ENCODE results near the gene ACTA1.

The ACTA1 gene

DNA sequence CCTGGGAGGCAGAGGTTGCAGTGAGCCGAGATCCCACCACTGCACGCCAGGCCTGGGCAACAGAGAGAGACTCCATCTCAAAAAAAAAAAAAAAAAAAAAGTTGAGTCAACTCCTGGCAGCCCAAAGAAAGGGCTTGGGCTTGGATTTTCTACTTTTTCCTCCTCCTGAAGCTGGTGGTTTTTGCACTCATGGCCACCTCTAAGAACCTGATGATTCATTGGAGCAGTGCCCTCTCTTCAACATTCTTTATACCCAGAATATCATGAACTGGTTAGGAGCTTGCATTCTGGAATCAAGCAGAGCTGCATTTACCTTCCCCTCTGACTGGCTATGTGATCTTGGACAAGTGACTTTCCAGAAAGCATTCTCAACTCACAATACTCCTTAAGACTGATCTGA lies 3.5 kb upstream of the ACTA1 start (continued):
- TF ChIP-seq, protein P1, sequence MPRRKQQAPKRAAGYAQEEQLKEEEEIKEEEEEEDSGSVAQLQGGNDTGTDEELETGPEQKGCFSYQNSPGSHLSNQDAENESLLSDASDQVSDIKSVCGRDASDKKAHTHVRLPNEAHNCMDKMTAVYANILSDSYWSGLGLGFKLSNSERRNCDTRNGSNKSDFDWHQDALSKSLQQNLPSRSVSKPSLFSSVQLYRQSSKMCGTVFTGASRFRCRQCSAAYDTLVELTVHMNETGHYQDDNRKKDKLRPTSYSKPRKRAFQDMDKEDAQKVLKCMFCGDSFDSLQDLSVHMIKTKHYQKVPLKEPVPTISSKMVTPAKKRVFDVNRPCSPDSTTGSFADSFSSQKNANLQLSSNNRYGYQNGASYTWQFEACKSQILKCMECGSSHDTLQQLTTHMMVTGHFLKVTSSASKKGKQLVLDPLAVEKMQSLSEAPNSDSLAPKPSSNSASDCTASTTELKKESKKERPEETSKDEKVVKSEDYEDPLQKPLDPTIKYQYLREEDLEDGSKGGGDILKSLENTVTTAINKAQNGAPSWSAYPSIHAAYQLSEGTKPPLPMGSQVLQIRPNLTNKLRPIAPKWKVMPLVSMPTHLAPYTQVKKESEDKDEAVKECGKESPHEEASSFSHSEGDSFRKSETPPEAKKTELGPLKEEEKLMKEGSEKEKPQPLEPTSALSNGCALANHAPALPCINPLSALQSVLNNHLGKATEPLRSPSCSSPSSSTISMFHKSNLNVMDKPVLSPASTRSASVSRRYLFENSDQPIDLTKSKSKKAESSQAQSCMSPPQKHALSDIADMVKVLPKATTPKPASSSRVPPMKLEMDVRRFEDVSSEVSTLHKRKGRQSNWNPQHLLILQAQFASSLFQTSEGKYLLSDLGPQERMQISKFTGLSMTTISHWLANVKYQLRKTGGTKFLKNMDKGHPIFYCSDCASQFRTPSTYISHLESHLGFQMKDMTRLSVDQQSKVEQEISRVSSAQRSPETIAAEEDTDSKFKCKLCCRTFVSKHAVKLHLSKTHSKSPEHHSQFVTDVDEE (CRISPR knock-in tag; IDR thresholded peaks at IDR 0.05) = no peak
- no peak for TF ChIP-seq ZFP30 (CRISPR knock-in tag; IDR thresholded peaks at IDR 0.05)
- TF ChIP-seq ISL1 (CRISPR knock-in tag; IDR thresholded peaks at IDR 0.05) = no peak
- TF ChIP-seq ARNTL (CRISPR knock-in tag; IDR thresholded peaks at IDR 0.05; ENCODE audit: borderline replicate concordance, low read depth) = no peak
- no peak for TF ChIP-seq RARB (CRISPR knock-in tag; IDR thresholded peaks at IDR 0.05)

DNA sequence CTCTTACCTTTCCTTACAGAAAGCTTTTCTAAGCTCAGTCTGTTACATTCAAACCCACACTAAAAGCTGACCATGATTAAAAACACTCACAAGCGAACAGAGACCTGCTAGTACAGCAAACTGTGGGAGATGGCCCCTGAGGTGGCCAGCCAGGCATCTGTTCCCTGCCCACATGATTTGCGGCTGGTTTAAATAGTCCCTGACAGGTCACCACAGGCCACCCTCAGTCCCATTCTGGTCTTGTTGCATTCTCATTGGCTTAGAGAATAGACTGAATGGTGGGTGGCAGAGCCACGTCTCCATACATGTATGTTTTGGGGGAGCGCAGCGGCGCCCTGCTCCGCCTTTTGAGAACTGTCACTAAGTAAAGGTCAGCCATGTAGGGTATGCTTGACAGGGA lies 2.3 kb upstream of the ACTA1 start:
- no peak; the same call in 2 of the 3 replicates for ATAC-seq
- TF ChIP-seq ZC3H10 (CRISPR knock-in tag; IDR thresholded peaks at IDR 0.05) (no peak), PPARA (CRISPR knock-in tag; IDR thresholded peaks at IDR 0.05; ENCODE audit: borderline replicate concordance) (no peak), SNAI2 (CRISPR knock-in tag; IDR thresholded peaks at IDR 0.05) (no peak), ZFP30 (CRISPR knock-in tag; IDR thresholded peaks at IDR 0.05) (no peak), ZNF8 (CRISPR knock-in tag; IDR thresholded peaks at IDR 0.05) (no peak), GLIS3 (CRISPR knock-in tag; IDR thresholded peaks at IDR 0.05) (no peak)
- TF ChIP-seq, protein P2, sequence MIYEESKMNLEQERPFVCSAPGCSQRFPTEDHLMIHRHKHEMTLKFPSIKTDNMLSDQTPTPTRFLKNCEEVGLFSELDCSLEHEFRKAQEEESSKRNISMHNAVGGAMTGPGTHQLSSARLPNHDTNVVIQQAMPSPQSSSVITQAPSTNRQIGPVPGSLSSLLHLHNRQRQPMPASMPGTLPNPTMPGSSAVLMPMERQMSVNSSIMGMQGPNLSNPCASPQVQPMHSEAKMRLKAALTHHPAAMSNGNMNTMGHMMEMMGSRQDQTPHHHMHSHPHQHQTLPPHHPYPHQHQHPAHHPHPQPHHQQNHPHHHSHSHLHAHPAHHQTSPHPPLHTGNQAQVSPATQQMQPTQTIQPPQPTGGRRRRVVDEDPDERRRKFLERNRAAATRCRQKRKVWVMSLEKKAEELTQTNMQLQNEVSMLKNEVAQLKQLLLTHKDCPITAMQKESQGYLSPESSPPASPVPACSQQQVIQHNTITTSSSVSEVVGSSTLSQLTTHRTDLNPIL (CRISPR knock-in tag; IDR thresholded peaks at IDR 0.05; ENCODE audit: low read depth) = no peak
- TF ChIP-seq, protein P3, sequence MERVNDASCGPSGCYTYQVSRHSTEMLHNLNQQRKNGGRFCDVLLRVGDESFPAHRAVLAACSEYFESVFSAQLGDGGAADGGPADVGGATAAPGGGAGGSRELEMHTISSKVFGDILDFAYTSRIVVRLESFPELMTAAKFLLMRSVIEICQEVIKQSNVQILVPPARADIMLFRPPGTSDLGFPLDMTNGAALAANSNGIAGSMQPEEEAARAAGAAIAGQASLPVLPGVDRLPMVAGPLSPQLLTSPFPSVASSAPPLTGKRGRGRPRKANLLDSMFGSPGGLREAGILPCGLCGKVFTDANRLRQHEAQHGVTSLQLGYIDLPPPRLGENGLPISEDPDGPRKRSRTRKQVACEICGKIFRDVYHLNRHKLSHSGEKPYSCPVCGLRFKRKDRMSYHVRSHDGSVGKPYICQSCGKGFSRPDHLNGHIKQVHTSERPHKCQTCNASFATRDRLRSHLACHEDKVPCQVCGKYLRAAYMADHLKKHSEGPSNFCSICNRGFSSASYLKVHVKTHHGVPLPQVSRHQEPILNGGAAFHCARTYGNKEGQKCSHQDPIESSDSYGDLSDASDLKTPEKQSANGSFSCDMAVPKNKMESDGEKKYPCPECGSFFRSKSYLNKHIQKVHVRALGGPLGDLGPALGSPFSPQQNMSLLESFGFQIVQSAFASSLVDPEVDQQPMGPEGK (CRISPR knock-in tag; IDR thresholded peaks at IDR 0.05; ENCODE audit: borderline replicate concordance) = no peak

DNA sequence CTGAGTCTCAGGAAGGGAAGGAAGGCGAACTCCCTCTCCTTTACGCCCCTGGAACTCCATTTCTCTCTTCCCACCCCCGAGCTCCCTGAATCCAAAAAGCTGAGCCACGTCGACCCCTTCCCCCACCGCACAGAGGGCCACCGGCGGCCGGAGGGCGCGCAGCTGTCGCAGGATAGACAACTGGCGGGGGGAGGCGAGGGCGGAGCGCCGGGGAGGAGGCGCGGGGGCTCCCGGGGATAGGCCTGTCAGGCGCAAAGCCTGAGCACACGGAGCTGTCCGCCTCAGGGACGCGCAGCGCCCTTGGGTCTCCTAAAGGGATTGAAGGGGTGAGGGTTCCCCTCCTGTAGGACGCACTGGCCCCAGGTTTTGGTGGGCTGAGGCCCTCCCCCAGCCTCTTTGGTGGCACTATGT lies 752 bp upstream of the ACTA1 start:
- ATAC-seq = peak; percentile 27
- TF ChIP-seq, protein P1 (CRISPR knock-in tag; IDR thresholded peaks at IDR 0.05) = no peak
- TF ChIP-seq, protein P4, sequence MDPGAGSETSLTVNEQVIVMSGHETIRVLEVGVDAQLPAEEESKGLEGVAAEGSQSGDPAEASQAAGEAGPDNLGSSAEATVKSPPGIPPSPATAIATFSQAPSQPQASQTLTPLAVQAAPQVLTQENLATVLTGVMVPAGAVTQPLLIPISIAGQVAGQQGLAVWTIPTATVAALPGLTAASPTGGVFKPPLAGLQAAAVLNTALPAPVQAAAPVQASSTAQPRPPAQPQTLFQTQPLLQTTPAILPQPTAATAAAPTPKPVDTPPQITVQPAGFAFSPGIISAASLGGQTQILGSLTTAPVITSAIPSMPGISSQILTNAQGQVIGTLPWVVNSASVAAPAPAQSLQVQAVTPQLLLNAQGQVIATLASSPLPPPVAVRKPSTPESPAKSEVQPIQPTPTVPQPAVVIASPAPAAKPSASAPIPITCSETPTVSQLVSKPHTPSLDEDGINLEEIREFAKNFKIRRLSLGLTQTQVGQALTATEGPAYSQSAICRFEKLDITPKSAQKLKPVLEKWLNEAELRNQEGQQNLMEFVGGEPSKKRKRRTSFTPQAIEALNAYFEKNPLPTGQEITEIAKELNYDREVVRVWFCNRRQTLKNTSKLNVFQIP (CRISPR knock-in tag; IDR thresholded peaks at IDR 0.05; ENCODE audit: borderline replicate concordance, low read depth) = no peak
- TF ChIP-seq ZNF565 (CRISPR knock-in tag; conservative IDR thresholded peaks at IDR 0.05; ENCODE audit: low read depth) (no peak), PPARA (CRISPR knock-in tag; IDR thresholded peaks at IDR 0.05; ENCODE audit: borderline replicate concordance) (no peak), ARNTL (CRISPR knock-in tag; IDR thresholded peaks at IDR 0.05; ENCODE audit: borderline replicate concordance, low read depth) (no peak), ZFP3 (CRISPR knock-in tag; IDR thresholded peaks at IDR 0.05) (no peak), ZNF70 (CRISPR knock-in tag; IDR thresholded peaks at IDR 0.05) (no peak), GLIS3 (CRISPR knock-in tag; IDR thresholded peaks at IDR 0.05) (no peak), ESRRG (CRISPR knock-in tag; IDR thresholded peaks at IDR 0.05) (no peak), ZC3H10 (CRISPR knock-in tag; IDR thresholded peaks at IDR 0.05) (no peak), BACH2 (CRISPR knock-in tag; IDR thresholded peaks at IDR 0.05; ENCODE audit: borderline replicate concordance) (no peak), OSR1 (CRISPR knock-in tag; IDR thresholded peaks at IDR 0.05) (no peak), TCF4 (CRISPR knock-in tag; IDR thresholded peaks at IDR 0.05; ENCODE audit: borderline replicate concordance) (no peak), TOX (CRISPR knock-in tag; IDR thresholded peaks at IDR 0.05; ENCODE audit: borderline replicate concordance) (no peak), CSDC2 (CRISPR knock-in tag; IDR thresholded peaks at IDR 0.05) (no peak), ZFP30 (CRISPR knock-in tag; IDR thresholded peaks at IDR 0.05) (no peak)
- TF ChIP-seq, protein P2 (CRISPR knock-in tag; IDR thresholded peaks at IDR 0.05; ENCODE audit: low read depth) = no peak
